Psoas muscle (tissue), 8 donors: ENCODE data around the gene GLRX2. TPM values are rescaled to one million over a fixed set of nuclear protein-coding genes. Genes with fewer than 3 reads are reported as not detected.

Source experiments
- ATAC-seq, 4 donors: fragments of 200-7000 bp; cut with Tn5 transposase; one replicate each; pipeline ENCODE4 v1.9.1; 2020; ENCODE audit warnings: moderate library complexity in 3 of 4, mild to moderate bottlenecking in 2 of 4
- DNase-seq, 2 donors: peaks; one replicate each; pipeline ENCODE4 v3.0.0-alpha.2; 2020
- H3K27ac ChIP-seq: fragments of 200-600 bp; one replicate; pipeline ENCODE4 v1.8.0; 2022
- H3K27me3 ChIP-seq, 3 donors: fragments of 200-600 bp in 1 of 3; one replicate each; pipeline versions ENCODE4 v1.6.1 to v1.8.0; 2013 to 2022; ENCODE audit warnings: low read length in 2 of 3, mild to moderate bottlenecking in 2 of 3, moderate library complexity in 1 of 3; ENCODE audit not compliant: insufficient read depth in 3 of 3
- H3K36me3 ChIP-seq, 2 donors: fragments of 200-600 bp in 1 of 2; one replicate each; pipeline versions ENCODE4 v1.6.1 to v1.8.0; 2013 to 2022; ENCODE audit warnings: low read depth in 1 of 2, mild to moderate bottlenecking in 1 of 2, moderate library complexity in 1 of 2; ENCODE audit not compliant: insufficient read depth in 1 of 2
- H3K4me1 ChIP-seq: fragments of 200-600 bp; one replicate; pipeline ENCODE4 v1.8.0; 2022
- H3K4me3 ChIP-seq: fragments of 200-600 bp; one replicate; pipeline ENCODE4 v1.8.0; 2022; ENCODE audit warnings: mild to moderate bottlenecking
- H3K9me3 ChIP-seq: fragments of 200-600 bp; one replicate; pipeline ENCODE4 v1.8.0; 2022
- CTCF ChIP-seq: fragments of 200-600 bp; IDR thresholded peaks from one replicate; pipeline ENCODE4 v1.8.0; 2022; ENCODE audit warnings: antibody characterized with exemption
- WGBS, 3 donors: extraction: QIAGEN DNeasy Blood & Tissue Kit; methylation state at CpG; one replicate each; pipeline versions ENCODE4 v1.1.6 to v1.1.7; 2013; 5-methylcytosine and 5-hydroxymethylcytosine counted together
- intact Hi-C, 2 donors: fragments of 100-400 bp; cut with DNase I; formaldehyde crosslinking; loops; one replicate each; pipeline versions ENCODE4 v1.11.0 to v1.14.2; 2022
- polyA plus RNA-seq, 3 donors: library from polyadenylated mRNA; stranded (reverse); fragments of 200-250 nt; gene quantifications; one replicate each; pipeline ENCODE4 v1.2.3, GENCODE V29; 2013
- total RNA-seq, 4 donors: library from RNA; stranded (reverse); fragmentation: NEBNext Ultra II Directional in 2 of 4; extraction: Animal tissue kit (Norgen Biotek cat#: 25700) in 2 of 4; gene quantifications; one replicate each; pipeline versions ENCODE4 v1.2.1 to v1.2.4, GENCODE V29; 2021 to 2023
- donor health status: healthy with polysubstance abuse.
- donor health status: DM: no; HTN: no; CAD: no; lungs with moderate emphysema.
- donor health status: Bipolar disorder and iron deficiency.
- donor health status: healthy.
- donor health status: DM: yes; HTN: yes; CAD: no.
- donor health status: DM: no; HTN: no; CAD: no.
- donor health status: DM: no; HTN: no; CAD: no.
- donor health status: DM: yes; HTN: yes; CAD: no.

The GLRX2 gene
- total and polyA plus RNA-seq, 7 donors: 41.3 to 97.9 (median 59.5) TPM

DNA sequence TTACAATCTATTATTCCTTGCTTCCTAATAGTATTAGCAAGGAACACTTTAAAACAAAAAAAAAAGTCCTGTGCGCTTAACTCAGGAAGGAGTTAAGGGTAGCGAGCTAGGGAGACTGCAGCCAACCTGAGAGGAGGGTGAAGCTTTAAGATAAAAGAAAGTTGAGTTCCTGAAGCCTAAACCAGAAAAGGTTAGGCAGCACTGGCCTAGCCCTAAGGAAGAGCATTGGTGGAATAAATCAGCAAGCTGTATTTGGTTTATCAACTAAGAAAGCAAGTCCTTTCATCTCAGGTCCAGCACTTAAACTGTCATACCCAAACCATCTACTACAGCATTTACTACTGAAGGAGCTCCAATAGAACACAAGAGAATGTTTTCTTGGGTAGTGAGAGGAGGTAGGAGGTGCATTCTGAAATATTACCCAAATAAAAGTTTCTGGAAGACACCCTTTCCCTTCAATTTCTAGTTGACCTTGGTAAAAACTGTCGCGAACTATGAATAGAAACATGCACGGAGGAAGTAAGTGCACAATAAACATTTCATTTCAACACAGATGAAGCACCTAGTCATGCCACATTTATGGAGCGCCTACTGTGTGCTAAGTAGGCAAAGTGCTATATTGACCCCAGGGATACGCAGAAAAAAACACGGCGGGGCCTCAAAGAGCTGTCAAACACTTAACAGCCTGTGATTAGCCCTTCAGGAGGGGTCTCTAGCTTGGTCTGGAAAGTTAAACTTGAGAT, 1.3 kb downstream of the GLRX2 start:
- no peak for DNase-seq
- Histone ChIP-seq H3K4me3 (peak overlapping the region; percentile 93), H3K27me3 (no peaks in the 10 kb centered on the region), H3K9me3 (no peaks in the 10 kb centered on the region), H3K27ac (peak overlapping the region; percentile 97), H3K4me1 (peaks cover 25% of the 10 kb centered on the region), H3K36me3 (peaks cover 5 to 21% of the 10 kb centered on the region in 2 donors)
- no peak for ATAC-seq
- intact Hi-C loops: loop anchor here (2.0 to 5.0 kb wide), 3 partner anchors 19 to 45 kb away; partner anchors contain the start of genes CDC73 (in 1 of the 2), RO60 (in 1 of the 2) and UCHL5 (in 1 of the 2)
- no peak for TF ChIP-seq CTCF
- WGBS, 3 donors: 32 to 35% (median 34%) methylated on average over 9 of the region's 9 CpGs

DNA sequence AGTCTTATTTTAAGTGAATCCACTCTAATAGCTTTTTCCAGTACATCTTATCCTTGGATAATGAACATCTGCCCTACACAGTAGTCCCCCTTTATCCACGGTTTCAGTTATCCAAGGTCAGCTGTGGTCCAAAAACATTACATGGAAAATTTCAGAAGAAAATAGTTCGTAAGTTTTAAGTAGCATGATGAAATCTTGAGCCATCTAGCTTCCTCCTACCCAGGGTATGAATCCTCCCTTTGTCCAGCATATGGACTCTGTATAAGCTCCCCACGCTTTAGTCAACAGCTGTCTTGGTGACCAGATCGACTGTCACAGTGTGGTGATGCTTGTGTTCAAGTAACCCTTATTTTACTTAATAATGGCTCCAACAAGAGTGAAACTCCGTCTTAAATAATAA, 2.6 kb downstream of the GLRX2 start:
- no peak for DNase-seq
- no peak overlapping the region for H3K4me3 ChIP-seq
- 53 to 73% (median 60%) methylated on average over 5 of the region's 5 CpGs for WGBS, 3 donors
- no peaks in the 10 kb centered on the region for H3K27me3 ChIP-seq
- intact Hi-C loops: loop anchor here in 1 of 2 donors (5.0 kb wide), 1 partner anchor 40 kb away; no protein-coding TSS in a partner anchor
- TF ChIP-seq CTCF: no peak
- H3K4me1 ChIP-seq: peaks cover 25% of the 10 kb centered on the region
- no peak overlapping the region for H3K27ac ChIP-seq
- ATAC-seq: no peak
- no peaks in the 10 kb centered on the region for H3K9me3 ChIP-seq
- H3K36me3 ChIP-seq: peaks cover 5 to 34% of the 10 kb centered on the region in 2 donors

GRCh38 chr1:193094112-193094511, 11.1 kb downstream of the GLRX2 start:
- Histone ChIP-seq H3K4me3 (no peak overlapping the region), H3K36me3 (peaks cover 2 to 86% of the 10 kb centered on the region in 2 donors), H3K9me3 (no peaks in the 10 kb centered on the region), H3K27ac (no peak overlapping the region), H3K4me1 (no peaks in the 10 kb centered on the region), H3K27me3 (no peaks in the 10 kb centered on the region)
- no peak for TF ChIP-seq CTCF
- no peak for ATAC-seq
- DNase-seq: no peak
- intact Hi-C loops: loop anchor here in 1 of 2 donors (5.0 kb wide), 1 partner anchor 38 kb away; no protein-coding TSS in a partner anchor
- WGBS, 3 donors: 93 to 95% (median 94%) methylated on average over 11 of the region's 11 CpGs

- 31 to 41% (median 41%) methylated on average over 1 of the region's 1 CpG for WGBS, 3 donors
- no peak for TF ChIP-seq CTCF
- intact Hi-C loops: loop anchor here in 1 of 2 donors (5.0 kb wide), 1 partner anchor 41 kb away; no protein-coding TSS in a partner anchor
Measured at GRCh38 chr1:193090865-193091264, 14.3 kb downstream of the GLRX2 start.

More at GRCh38 chr1:193090865-193091264, 14.3 kb downstream of the GLRX2 start:
- Histone ChIP-seq H3K4me1 (no peaks in the 10 kb centered on the region), H3K4me3 (no peak overlapping the region), H3K27ac (no peak overlapping the region), H3K27me3 (no peaks in the 10 kb centered on the region), H3K36me3 (peaks cover 2 to 73% of the 10 kb centered on the region in 2 donors), H3K9me3 (no peaks in the 10 kb centered on the region)
- no peak for ATAC-seq
- DNase-seq: no peak
